ENCODE results near the gene LBR.

GRCh38 chr1:225454733-225455132, 26.9 kb upstream of the LBR start:
- no peak for TF ChIP-seq CTCF (IDR thresholded peaks at IDR 0.05)
- no peak for TF ChIP-seq POLR2A (IDR thresholded peaks at IDR 0.05)
- no peak for TF ChIP-seq POLR2AphosphoS5 (IDR thresholded peaks at IDR 0.05)
- no peak for TF ChIP-seq EP300 (IDR thresholded peaks at IDR 0.05)

All from suprapubic skin (tissue), 4 donors.